Sigmoid colon (tissue), 7 donors: ENCODE results near the gene SATB2. TPM values are rescaled to one million over a fixed set of nuclear protein-coding genes. Genes with fewer than 3 reads are reported as not detected.

Experiments used
- DNase-seq: peaks from one replicate; pipeline ENCODE4 v3.0.0-alpha.2; 2019
- H3K27ac ChIP-seq, 4 donors: fragments of 200-600 bp; sonication (generic); one replicate each; pipeline ENCODE4 v1.5.1; 2016 to 2019; ENCODE audit warnings: mild to moderate bottlenecking in 1 of 4
- H3K27me3 ChIP-seq, 3 donors: fragments of 200-600 bp; sonication (generic); one replicate each; pipeline ENCODE4 v1.5.1; 2019; ENCODE audit warnings: mild to moderate bottlenecking in 1 of 3
- H3K36me3 ChIP-seq, 4 donors: fragments of 200-600 bp; sonication (generic); one replicate each; pipeline ENCODE4 v1.5.1; 2016 to 2019
- H3K4me1 ChIP-seq, 4 donors: fragments of 200-600 bp; sonication (generic); one replicate each; pipeline ENCODE4 v1.5.1; 2017 to 2019
- H3K4me3 ChIP-seq, 4 donors: fragments of 200-600 bp; sonication (generic); one replicate each; pipeline ENCODE4 v1.5.1; 2017 to 2019; ENCODE audit warnings: mild to moderate bottlenecking in 2 of 4, moderate library complexity in 1 of 4
- H3K9me3 ChIP-seq, 4 donors: fragments of 200-600 bp in 3 of 4; sonication (generic) in 3 of 4; one replicate each; pipeline versions ENCODE4 v1.5.1 to v1.6.1; 2013 to 2019
- EP300 ChIP-seq, 4 donors: sonication (generic); formaldehyde crosslinking; IDR thresholded peaks; one replicate each; pipeline ENCODE4 v1.6.1; 2017; ENCODE audit warnings: antibody characterized with exemption in 4 of 4
- POLR2A ChIP-seq, 2 donors: fragments of 450-650 bp; IDR thresholded peaks; one replicate each; pipeline ENCODE4 v1.6.1; 2016; ENCODE audit warnings: antibody characterized with exemption in 2 of 2, mild to moderate bottlenecking in 2 of 2, moderate library complexity in 2 of 2
- POLR2AphosphoS5 ChIP-seq, 4 donors: sonication (generic); formaldehyde crosslinking; IDR thresholded peaks; one replicate each; pipeline ENCODE4 v1.6.1; 2017; ENCODE audit warnings: antibody characterized with exemption in 4 of 4
- WGBS, 2 donors: extraction: QIAGEN DNeasy Blood & Tissue Kit; methylation state at CpG; one replicate each; pipeline ENCODE4 v1.1.7; 2013; 5-methylcytosine and 5-hydroxymethylcytosine counted together
- intact Hi-C: fragments of 100-400 bp; cut with DNase I; formaldehyde crosslinking; loops from one replicate; pipeline ENCODE4 v1.15.1; 2023
- polyA plus RNA-seq, 3 donors: library from polyadenylated mRNA; stranded (reverse); fragments of 200-250 nt; gene quantifications; one replicate each; pipeline ENCODE4 v1.2.3, GENCODE V29; 2013
- total RNA-seq, 4 donors: library from RNA; depleted of rRNA; stranded (reverse); fragments of >200 nt; gene quantifications; one replicate each; pipeline ENCODE4 v1.1.0, GENCODE V29; 2016
- TF ChIP-seq, protein P1 (sequence below), 4 experiments: fragments of 450-650 bp in 3 of 4; fragments of 200-600 bp in 1 of 4; IDR thresholded peaks; one replicate each; pipeline ENCODE4 v1.5.1; 2016 to 2019; ENCODE audit warnings: antibody characterized with exemption in 4 of 4, mild to moderate bottlenecking in 3 of 4, moderate library complexity in 2 of 4
- donor health status: healthy with polysubstance abuse.
- donor health status: Bipolar disorder and iron deficiency.
- donor health status: healthy.

Gene SATB2
- total and polyA plus RNA-seq, 7 donors = 0.95 to 43.7 (median 5.8) TPM

- 60 to 67% methylated on average over 3 of the region's 3 CpGs for WGBS, 2 donors
- intact Hi-C loops = no loop called here
- Histone ChIP-seq H3K9me3 (no peaks in the 10 kb centered on the region), H3K36me3 (no peaks in the 10 kb centered on the region), H3K27me3 (no peaks in the 10 kb centered on the region), H3K4me3 (no peak overlapping the region), H3K27ac (no peak overlapping the region), H3K4me1 (peaks cover 0 to 9% (median 3%) of the 10 kb centered on the region in 4 donors)
- DNase-seq = no peak
- TF ChIP-seq POLR2AphosphoS5 (IDR thresholded peaks at IDR 0.05) = no peak
- TF ChIP-seq POLR2A (IDR thresholded peaks at IDR 0.05) = no peak
Measured at GRCh38 chr2:199341123-199341522, 116.6 kb downstream of the SATB2 start.

DNA sequence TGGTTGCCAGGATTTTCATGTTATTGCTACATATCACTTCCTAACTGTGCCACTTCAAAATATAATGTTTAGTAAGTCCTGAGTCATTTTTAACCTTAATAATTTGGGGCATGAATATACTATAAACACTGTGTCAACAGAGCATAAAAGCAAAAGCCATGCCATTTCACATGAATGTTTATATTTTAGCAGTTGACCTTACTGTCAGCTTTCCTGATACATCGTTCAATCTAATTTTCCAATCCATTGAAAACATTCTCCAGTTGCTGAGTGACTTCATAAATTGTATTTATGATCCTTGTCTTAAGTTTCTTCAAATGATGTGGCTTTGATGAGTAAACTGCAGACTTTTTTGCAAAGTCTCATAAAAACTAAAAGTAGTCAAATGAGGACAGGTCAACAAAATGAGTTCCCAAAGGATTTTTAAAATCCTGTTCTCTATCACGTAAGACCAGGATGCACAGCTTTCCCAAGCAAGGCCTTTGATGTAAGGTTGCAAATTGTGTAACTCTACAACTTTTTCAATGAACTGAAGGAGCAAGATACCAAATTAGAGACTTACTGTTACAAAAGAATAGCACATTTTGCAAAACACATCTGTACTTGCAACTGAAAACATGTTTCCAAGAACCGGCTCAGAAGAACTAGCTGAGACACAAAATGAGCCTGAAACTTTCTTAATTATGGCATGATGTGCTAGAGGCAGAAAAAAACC, 117.7 kb downstream of the SATB2 start:
- WGBS, 2 donors = 69 to 76% methylated on average over 3 of the region's 3 CpGs

GRCh38 chr2:199336546-199336945, 121.2 kb downstream of the SATB2 start:
- DNase-seq = no peak
- Histone ChIP-seq H3K9me3 (no peaks in the 10 kb centered on the region), H3K4me1 (peaks cover 0 to 9% (median 3%) of the 10 kb centered on the region in 4 donors), H3K27me3 (no peaks in the 10 kb centered on the region), H3K4me3 (no peak overlapping the region), H3K36me3 (no peaks in the 10 kb centered on the region), H3K27ac (no peak overlapping the region)
- intact Hi-C loops = no loop called here
- TF ChIP-seq EP300 (IDR thresholded peaks at IDR 0.05) (no peak), POLR2AphosphoS5 (IDR thresholded peaks at IDR 0.05) (no peak), POLR2A (IDR thresholded peaks at IDR 0.05) (no peak)
- TF ChIP-seq, protein P1, sequence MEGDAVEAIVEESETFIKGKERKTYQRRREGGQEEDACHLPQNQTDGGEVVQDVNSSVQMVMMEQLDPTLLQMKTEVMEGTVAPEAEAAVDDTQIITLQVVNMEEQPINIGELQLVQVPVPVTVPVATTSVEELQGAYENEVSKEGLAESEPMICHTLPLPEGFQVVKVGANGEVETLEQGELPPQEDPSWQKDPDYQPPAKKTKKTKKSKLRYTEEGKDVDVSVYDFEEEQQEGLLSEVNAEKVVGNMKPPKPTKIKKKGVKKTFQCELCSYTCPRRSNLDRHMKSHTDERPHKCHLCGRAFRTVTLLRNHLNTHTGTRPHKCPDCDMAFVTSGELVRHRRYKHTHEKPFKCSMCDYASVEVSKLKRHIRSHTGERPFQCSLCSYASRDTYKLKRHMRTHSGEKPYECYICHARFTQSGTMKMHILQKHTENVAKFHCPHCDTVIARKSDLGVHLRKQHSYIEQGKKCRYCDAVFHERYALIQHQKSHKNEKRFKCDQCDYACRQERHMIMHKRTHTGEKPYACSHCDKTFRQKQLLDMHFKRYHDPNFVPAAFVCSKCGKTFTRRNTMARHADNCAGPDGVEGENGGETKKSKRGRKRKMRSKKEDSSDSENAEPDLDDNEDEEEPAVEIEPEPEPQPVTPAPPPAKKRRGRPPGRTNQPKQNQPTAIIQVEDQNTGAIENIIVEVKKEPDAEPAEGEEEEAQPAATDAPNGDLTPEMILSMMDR (IDR thresholded peaks at IDR 0.05) = no peak
- WGBS, 2 donors = 37 to 39% methylated on average over 2 of the region's 2 CpGs

More for the DNA sequence above, 117.7 kb downstream of the SATB2 start:
- Histone ChIP-seq H3K27me3 (no peaks in the 10 kb centered on the region), H3K4me3 (no peak overlapping the region), H3K36me3 (no peaks in the 10 kb centered on the region), H3K27ac (no peak overlapping the region), H3K9me3 (no peaks in the 10 kb centered on the region), H3K4me1 (peaks cover 0 to 9% (median 3%) of the 10 kb centered on the region in 4 donors)
- intact Hi-C loops = no loop called here
- no peak for TF ChIP-seq POLR2AphosphoS5 (IDR thresholded peaks at IDR 0.05)
- TF ChIP-seq, protein P1 (IDR thresholded peaks at IDR 0.05) = no peak
- no peak for TF ChIP-seq EP300 (IDR thresholded peaks at IDR 0.05)
- TF ChIP-seq POLR2A (IDR thresholded peaks at IDR 0.05) = no peak
- no peak for DNase-seq

- no peak for DNase-seq
- Histone ChIP-seq H3K4me3 (no peak overlapping the region), H3K4me1 (peaks cover 0 to 9% (median 3%) of the 10 kb centered on the region in 4 donors), H3K9me3 (no peaks in the 10 kb centered on the region), H3K27ac (no peak overlapping the region), H3K27me3 (no peaks in the 10 kb centered on the region), H3K36me3 (no peaks in the 10 kb centered on the region)
- TF ChIP-seq, protein P1 (IDR thresholded peaks at IDR 0.05) = no peak
- WGBS, 2 donors = 84 to 93% methylated on average over 2 of the region's 2 CpGs
- intact Hi-C loops = no loop called here
Measured at GRCh38 chr2:199335502-199335901, 122.2 kb downstream of the SATB2 start.

DNA sequence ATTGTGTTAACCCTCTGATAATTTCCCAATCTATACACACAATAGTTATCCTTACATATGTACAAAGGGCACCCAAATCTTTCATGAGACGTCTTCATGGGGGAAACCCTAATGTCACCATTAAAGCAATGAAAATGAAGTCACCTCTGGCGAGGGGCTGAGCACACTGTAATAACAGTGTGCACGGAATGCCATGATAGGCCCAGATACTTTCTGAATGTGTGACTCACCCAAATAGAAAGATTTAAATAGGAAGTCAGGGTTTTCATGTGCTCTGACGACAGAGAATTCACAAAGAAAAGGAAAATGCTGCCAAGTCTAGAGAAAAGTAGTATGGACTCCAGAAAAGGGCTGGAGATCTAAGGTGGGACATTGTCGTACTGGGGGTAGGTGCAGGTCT, 128.3 kb downstream of the SATB2 start:
- H3K36me3 ChIP-seq = no peaks in the 10 kb centered on the region
- no peaks in the 10 kb centered on the region for H3K9me3 ChIP-seq
- 58 to 59% methylated on average over 5 of the region's 5 CpGs for WGBS, 2 donors
- no peak overlapping the region for H3K27ac ChIP-seq
- TF ChIP-seq POLR2A (IDR thresholded peaks at IDR 0.05) = no peak
- TF ChIP-seq EP300 (IDR thresholded peaks at IDR 0.05) = no peak
- TF ChIP-seq, protein P1 (IDR thresholded peaks at IDR 0.05) = no peak
- TF ChIP-seq POLR2AphosphoS5 (IDR thresholded peaks at IDR 0.05) = no peak
- no peaks in the 10 kb centered on the region for H3K27me3 ChIP-seq
- intact Hi-C loops = no loop called here
- no peak for DNase-seq
- H3K4me1 ChIP-seq = no peaks in the 10 kb centered on the region
- no peak overlapping the region for H3K4me3 ChIP-seq
